HCT116 (cell line): Measurements from ENCODE around the gene CTTN. TPM values are rescaled to one million over a fixed set of nuclear protein-coding genes. Genes with fewer than 3 reads are reported as not detected.

ENCODE experiments used
- ATAC-seq: fragments of 200-7000 bp; cut with Tn5 transposase; 2 replicates; pipeline ENCODE4 v1.9.1; 2020; ENCODE audit warnings: mild to moderate bottlenecking, moderate library complexity
- BruUV-seq: library from RNA; stranded (reverse); fragments of 400-500 nt; replicated peaks from 2 replicates; lab custom pipeline; 2021; lab: Mats Ljungman, UMichigan
- CTCF ChIA-PET: fragments of 300-600 bp; sonication (Branson Sonifier 250); formaldehyde crosslinking; loops from one replicate; lab custom pipeline; 2021; ENCODE audit warnings: antibody characterized with exemption; lab: Charles Lee
- POLR2A ChIA-PET: fragments of 300-600, 350-600 bp; sonication (Branson Sonifier 250); formaldehyde crosslinking; loops from one replicate; lab custom pipeline; 2021; ENCODE audit warnings: antibody characterized with exemption; lab: Charles Lee
- RAD21 ChIA-PET, 2 experiments: fragments of 300-600 bp; sonication (Branson Sonifier 250); formaldehyde crosslinking; loops; one replicate each; lab custom pipeline; 2023; ENCODE audit warnings: low total read pairs in 2 of 2; ENCODE audit not compliant: uncharacterized antibody in 2 of 2, unreplicated experiment in 2 of 2, low non-redundant PET in 1 of 2; lab: Charles Lee
- DNase-seq: peaks from one replicate; pipeline ENCODE4 v3.0.0-alpha.2; 2010; ENCODE audit warnings: low read depth, low spot score
- H2AFZ ChIP-seq: fragments of 200-600 bp; shearing (Covaris generic), sonication (generic); 2 replicates; pipeline ENCODE4 v1.6.1; 2017; ENCODE audit warnings: low read depth, mixed run types, mixed read lengths, antibody characterized with exemption, low read length; ENCODE audit not compliant: poor library complexity, severe bottlenecking
- H3K27ac ChIP-seq: 2 replicates; pipeline ENCODE4 v1.5.1; 2012; ENCODE audit warnings: low read depth, low read length
- H3K27me3 ChIP-seq: fragments of 200-600 bp; sonication (generic); 2 replicates; pipeline ENCODE4 v1.6.1; 2016; ENCODE audit warnings: mixed run types, low read length, mixed read lengths; ENCODE audit not compliant: insufficient read depth
- H3K36me3 ChIP-seq, 2 experiments: fragments of 200-500 bp in 1 of 2; fragments of 200-600 bp in 1 of 2; sonication (Bioruptor generic) in 1 of 2; sonication (generic) in 1 of 2; 2 replicates each; pipeline versions ENCODE4 v1.5.1 to v1.6.1; 2014 to 2016; ENCODE audit warnings: low read length in 2 of 2, inconsistent platforms in 1 of 2, mixed read lengths in 1 of 2, mixed run types in 1 of 2; ENCODE audit not compliant: insufficient read depth in 2 of 2, control insufficient read depth in 1 of 2
- H3K4me1 ChIP-seq, 2 experiments: fragments of 200-600 bp in 1 of 2; sonication (generic) in 1 of 2; 2 replicates each; pipeline versions ENCODE4 v1.5.1 to v1.6.1; 2012 to 2017; ENCODE audit warnings: low read length in 2 of 2, inconsistent platforms in 1 of 2, mild to moderate bottlenecking in 1 of 2, mixed read lengths in 1 of 2, mixed run types in 1 of 2, moderate library complexity in 1 of 2; ENCODE audit not compliant: insufficient read depth in 2 of 2, control insufficient read depth in 1 of 2
- H3K4me2 ChIP-seq: fragments of 200-600 bp; sonication (generic); 2 replicates; pipeline ENCODE4 v1.6.1; 2017; ENCODE audit warnings: mixed run types, low read length, mixed read lengths
- H3K4me3 ChIP-seq, 2 experiments: fragments of 200-600 bp in 1 of 2; sonication (generic) in 1 of 2; replicated peaks in 1 of 2; 2 replicates each; pipeline ENCODE4 v1.5.1; 2011 to 2016; ENCODE audit warnings: low read length in 2 of 2, control low read depth in 1 of 2, low read depth in 1 of 2, mild to moderate bottlenecking in 1 of 2, mixed read lengths in 1 of 2, mixed run types in 1 of 2
- H3K79me2 ChIP-seq: fragments of 200-600 bp; sonication (generic); 2 replicates; pipeline ENCODE4 v1.6.1; 2017; ENCODE audit warnings: mild to moderate bottlenecking, mixed run types, low read length, moderate library complexity, mixed read lengths; ENCODE audit not compliant: insufficient read depth
- H3K9ac ChIP-seq: fragments of 200-600 bp; sonication (generic); 2 replicates; pipeline ENCODE4 v1.6.1; 2016; ENCODE audit warnings: low read length, mixed read lengths
- H3K9me2 ChIP-seq: fragments of 200-600 bp; sonication (generic), shearing (Covaris generic); 2 replicates; pipeline ENCODE4 v1.6.1; 2017; ENCODE audit warnings: mixed run types, mild to moderate bottlenecking, moderate library complexity; ENCODE audit not compliant: insufficient read depth
- H3K9me3 ChIP-seq, 2 experiments: fragments of 200-500 bp in 1 of 2; fragments of 200-600 bp in 1 of 2; sonication (Bioruptor generic) in 1 of 2; sonication (generic) in 1 of 2; 2 replicates each; pipeline ENCODE4 v1.6.1; 2014 to 2017; ENCODE audit warnings: low read length in 2 of 2, mixed read lengths in 2 of 2, inconsistent platforms in 1 of 2, low read depth in 1 of 2, mild to moderate bottlenecking in 1 of 2, mixed run types in 1 of 2, moderate library complexity in 1 of 2; ENCODE audit not compliant: control insufficient read depth in 1 of 2, insufficient read depth in 1 of 2
- H4K20me1 ChIP-seq: fragments of 200-600 bp; sonication (generic), shearing (Covaris generic); 2 replicates; pipeline ENCODE4 v1.6.1; 2017; ENCODE audit warnings: mixed run types, mild to moderate bottlenecking, moderate library complexity; ENCODE audit not compliant: insufficient read depth
- CBX3 ChIP-seq: IDR thresholded peaks from 2 replicates; pipeline ENCODE4 v1.6.1; 2012; ENCODE audit warnings: low read depth
- JUND ChIP-seq: IDR thresholded peaks from 2 replicates; pipeline ENCODE4 v1.6.1; 2012
- RAD21 ChIP-seq: IDR thresholded peaks from 2 replicates; pipeline ENCODE4 v1.6.1; 2012; ENCODE audit warnings: low read depth, mild to moderate bottlenecking
- ZFX ChIP-seq: fragments of 450-650 bp; IDR thresholded peaks from 2 replicates; pipeline ENCODE4 v1.6.1; 2017
- ZNF274 ChIP-seq: fragments of 200-500 bp; sonication (Bioruptor generic); IDR thresholded peaks from 2 replicates; pipeline ENCODE4 v1.6.1; 2014; ENCODE audit warnings: mild to moderate bottlenecking, low read depth, low read length, inconsistent platforms
- intact Hi-C: fragments of 100-400 bp; cut with micrococcal nuclease; formaldehyde crosslinking; loops from 2 replicates; pipeline ENCODE4 v1.10.0; 2022
- total RNA-seq: library from RNA; stranded (reverse); gene quantifications from one replicate; pipeline ENCODE4 v1.2.1, GENCODE V29; 2021; ENCODE audit not compliant: unreplicated experiment
- TF ChIP-seq, protein P1 (sequence below), 3 experiments: fragments of 200-600 bp in 1 of 3; sonication (generic) in 1 of 3; IDR thresholded peaks in 2 of 3; conservative IDR thresholded peaks in 1 of 3; 2 replicates each; pipeline ENCODE4 v1.5.1; 2012 to 2017; ENCODE audit warnings: low read depth in 2 of 3, low read length in 2 of 3, antibody characterized with exemption in 1 of 3, borderline replicate concordance in 1 of 3, control low read depth in 1 of 3, mild to moderate bottlenecking in 1 of 3, mixed read lengths in 1 of 3, mixed run types in 1 of 3, moderate library complexity in 1 of 3; ENCODE audit not compliant: insufficient read depth in 1 of 3

CTTN gene
- total RNA-seq, 1 experiment from 2014 or later, result 249 TPM

DNA sequence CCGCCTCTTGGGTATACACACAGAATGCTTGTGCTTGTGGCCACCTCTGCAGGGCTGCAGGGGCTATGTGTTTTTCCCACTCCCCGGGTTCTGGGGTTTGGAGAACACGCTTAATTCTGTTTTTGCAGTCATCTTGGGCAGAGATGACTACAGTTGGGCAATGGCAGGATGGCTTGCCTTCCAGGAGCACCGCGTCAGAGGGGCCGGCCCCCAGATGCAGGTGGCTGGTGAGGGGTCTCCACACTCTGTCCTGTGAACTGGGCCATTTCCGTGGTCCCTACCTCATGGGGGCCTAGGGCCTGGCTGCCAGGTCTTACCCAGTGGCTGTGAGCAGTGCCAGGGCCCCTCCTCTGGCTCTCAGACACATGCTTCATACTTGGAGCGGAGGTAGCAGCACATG lies 68.3 kb downstream of the CTTN start (continued):
- TF ChIP-seq ZFX, result no peak
- TF ChIP-seq JUND, result no peak
- TF ChIP-seq ZNF274, result no peak

DNA sequence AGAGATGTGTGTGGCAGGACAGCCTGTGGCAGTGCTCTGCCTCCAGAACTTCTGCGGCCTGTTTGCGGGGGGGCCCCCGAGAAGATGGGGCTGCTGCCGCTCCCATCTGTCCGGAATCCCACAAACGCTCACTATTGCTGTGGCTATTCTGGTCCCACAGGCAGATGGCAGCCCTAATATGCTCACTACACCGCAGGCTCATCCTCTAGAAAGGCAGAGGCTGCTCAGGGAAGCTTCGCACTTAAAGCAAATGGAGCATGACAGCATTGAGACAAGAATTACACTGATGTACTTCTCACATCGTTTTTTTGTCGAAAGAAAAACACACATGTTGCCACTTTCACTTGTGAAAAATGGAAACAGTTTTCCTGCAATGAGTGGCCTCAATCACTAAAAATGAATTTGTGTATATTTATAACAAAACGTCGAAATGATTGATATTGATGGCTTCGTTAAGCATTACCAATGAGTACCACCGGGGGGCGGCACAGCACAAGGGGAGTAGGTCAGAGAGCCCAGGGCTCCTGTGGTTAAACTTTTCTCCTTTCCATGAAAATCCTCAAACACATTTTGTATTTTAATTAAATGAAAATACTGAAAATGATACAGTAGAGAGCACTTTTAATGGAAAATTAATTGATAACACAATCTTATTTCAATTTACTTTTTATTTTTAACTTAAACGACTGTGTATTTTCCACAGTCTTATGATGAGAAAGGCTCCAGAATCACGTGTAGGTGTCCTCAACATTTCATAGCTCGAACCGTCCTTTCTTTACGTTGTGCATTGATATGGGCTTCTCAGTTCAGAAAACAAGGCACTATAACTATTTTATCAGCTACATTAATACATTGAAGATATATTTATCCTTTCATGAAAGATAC lies 69.1 kb downstream of the CTTN start:
- ATAC-seq (peak; percentile 50), DNase-seq (peak; percentile 33)
- H2AFZ ChIP-seq, result no peak overlapping the region
- BruUV-seq, result no TSS peak
- H3K79me2 ChIP-seq, result no peaks in the 10 kb centered on the region
- no peak overlapping the region for H3K4me2 ChIP-seq
- no peaks in the 10 kb centered on the region for H3K9me3 ChIP-seq
- no peak overlapping the region for H3K9ac ChIP-seq
- no peak overlapping the region for H3K27ac ChIP-seq
- no peaks in the 10 kb centered on the region for H3K27me3 ChIP-seq
- no peaks in the 10 kb centered on the region for H3K36me3 ChIP-seq
- POLR2A ChIA-PET, result no interaction called here
- H4K20me1 ChIP-seq, result no peaks in the 10 kb centered on the region
- no peaks in the 10 kb centered on the region for H3K9me2 ChIP-seq
- no peaks in the 10 kb centered on the region for H3K4me1 ChIP-seq
- RAD21 ChIA-PET, result interaction anchor here (0.6 to 1.3 kb wide), 2 partner anchors 317 to 348 kb away, joined by 3 to 10 read pairs; no protein-coding TSS in a partner anchor
- CTCF ChIA-PET, result interaction anchor here (0.8 to 5.5 kb wide), 3 partner anchors 14 to 609 kb away, joined by 3 to 21 read pairs (median 12); no protein-coding TSS in a partner anchor
- intact Hi-C loops, result loop anchor here (1.0 to 2.0 kb wide), 3 partner anchors 288 to 613 kb away; no protein-coding TSS in a partner anchor
- TF ChIP-seq RAD21, result peak; percentile 97
- TF ChIP-seq CBX3, result no peak
- TF ChIP-seq, protein P1, sequence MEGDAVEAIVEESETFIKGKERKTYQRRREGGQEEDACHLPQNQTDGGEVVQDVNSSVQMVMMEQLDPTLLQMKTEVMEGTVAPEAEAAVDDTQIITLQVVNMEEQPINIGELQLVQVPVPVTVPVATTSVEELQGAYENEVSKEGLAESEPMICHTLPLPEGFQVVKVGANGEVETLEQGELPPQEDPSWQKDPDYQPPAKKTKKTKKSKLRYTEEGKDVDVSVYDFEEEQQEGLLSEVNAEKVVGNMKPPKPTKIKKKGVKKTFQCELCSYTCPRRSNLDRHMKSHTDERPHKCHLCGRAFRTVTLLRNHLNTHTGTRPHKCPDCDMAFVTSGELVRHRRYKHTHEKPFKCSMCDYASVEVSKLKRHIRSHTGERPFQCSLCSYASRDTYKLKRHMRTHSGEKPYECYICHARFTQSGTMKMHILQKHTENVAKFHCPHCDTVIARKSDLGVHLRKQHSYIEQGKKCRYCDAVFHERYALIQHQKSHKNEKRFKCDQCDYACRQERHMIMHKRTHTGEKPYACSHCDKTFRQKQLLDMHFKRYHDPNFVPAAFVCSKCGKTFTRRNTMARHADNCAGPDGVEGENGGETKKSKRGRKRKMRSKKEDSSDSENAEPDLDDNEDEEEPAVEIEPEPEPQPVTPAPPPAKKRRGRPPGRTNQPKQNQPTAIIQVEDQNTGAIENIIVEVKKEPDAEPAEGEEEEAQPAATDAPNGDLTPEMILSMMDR (IDR thresholded peaks at IDR 0.05 in 2 of 3, conservative IDR thresholded peaks at IDR 0.05 in 1 of 3; ENCODE audit: borderline replicate concordance in 1 of 3, insufficient read depth in 1 of 3, low read depth in 2 of 3, low read length in 2 of 3), result peak; percentile 88 to 95 (median 93)
- TF ChIP-seq, all 23 proteins: peak for 2
- H3K4me3 ChIP-seq, result no peak overlapping the region
